ENCODE results near the gene NRCAM.

Gene NRCAM

DNA sequence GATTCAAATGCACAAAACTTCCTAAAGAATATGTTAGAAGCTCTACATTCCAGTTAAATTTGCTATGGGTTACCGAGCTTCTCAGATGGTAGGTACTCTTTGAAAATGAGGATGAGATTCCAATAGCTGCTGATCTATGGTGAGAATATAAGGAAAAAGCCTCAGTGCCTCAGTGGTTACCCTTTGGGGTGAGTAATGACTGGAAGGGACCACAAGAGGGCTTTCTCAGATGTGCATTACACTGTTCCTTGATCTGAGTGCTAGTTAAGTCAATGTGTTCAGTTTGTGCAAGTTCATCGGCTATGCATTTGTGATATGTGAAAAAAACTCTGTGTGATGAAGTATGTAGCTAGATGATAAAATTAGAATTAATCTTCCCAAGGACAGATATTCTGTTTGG is 3.5 kb downstream of the NRCAM start:
- Histone ChIP-seq H3K4me2 (no peak overlapping the region), H3K27me3 (peaks cover 47% of the 10 kb centered on the region), H3K9ac (no peak overlapping the region), H3K27ac (no peak overlapping the region), H3K36me3 (no peaks in the 10 kb centered on the region), H3K4me3 (no peak overlapping the region), H3K4me1 (peaks cover 21% of the 10 kb centered on the region), H4K20me1 (peaks cover 25% of the 10 kb centered on the region), H3K9me3 (no peaks in the 10 kb centered on the region)
- no peak for TF ChIP-seq Cebpa-rat (IDR thresholded peaks at IDR 0.05)

DNA sequence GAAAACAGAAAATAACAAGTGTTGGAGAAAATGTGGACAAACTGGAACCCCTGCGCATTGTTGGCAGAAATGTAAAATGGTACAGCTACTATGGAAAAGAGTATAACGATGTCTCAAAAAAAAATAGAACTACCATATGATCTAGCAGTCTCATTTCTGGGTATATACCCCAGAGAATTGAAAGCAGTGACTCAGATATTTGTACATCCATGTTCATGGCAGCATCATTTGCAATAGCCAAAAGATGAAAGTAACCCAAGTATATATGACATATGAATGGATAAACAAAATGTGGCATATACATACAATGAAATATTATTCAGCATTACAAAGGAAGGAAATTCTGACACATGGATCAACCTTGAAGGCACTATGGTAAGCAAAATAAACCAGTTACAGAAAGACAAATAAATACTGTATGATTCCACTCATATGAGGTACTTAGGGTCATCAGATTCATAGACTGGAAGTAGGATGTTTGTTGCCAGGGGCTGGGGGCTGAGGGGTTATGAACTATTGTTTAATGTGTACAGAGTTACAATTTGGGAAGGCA is 4.9 kb downstream of the NRCAM start:
- Histone ChIP-seq H3K27ac (no peak overlapping the region), H4K20me1 (peaks cover 25% of the 10 kb centered on the region), H3K36me3 (no peaks in the 10 kb centered on the region), H3K27me3 (peaks cover 33% of the 10 kb centered on the region), H3K9ac (no peak overlapping the region), H3K4me2 (no peak overlapping the region), H3K9me3 (no peaks in the 10 kb centered on the region), H3K4me1 (peaks cover 21% of the 10 kb centered on the region), H3K4me3 (no peak overlapping the region)
- no peak for TF ChIP-seq Cebpa-rat (IDR thresholded peaks at IDR 0.05)

DNA sequence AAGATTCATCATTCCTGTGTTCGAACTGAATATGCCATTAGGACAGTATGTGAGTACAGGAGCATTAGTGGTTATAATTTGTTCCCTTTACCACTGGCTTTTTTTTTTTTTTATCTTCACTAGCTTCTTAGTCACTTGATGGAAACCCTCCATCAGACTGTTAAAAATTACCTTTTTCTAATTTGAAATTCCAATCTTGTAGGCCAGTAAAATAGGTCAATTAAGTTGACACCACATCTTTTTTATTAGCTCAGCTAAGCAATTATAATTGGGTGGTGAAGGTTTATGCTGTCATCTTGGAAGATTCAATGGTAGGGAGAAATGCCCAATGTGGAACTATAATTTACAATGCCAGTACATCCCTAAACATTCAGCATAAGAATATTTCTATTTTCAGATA is 6.1 kb downstream of the NRCAM start:
- no peaks in the 10 kb centered on the region for H3K9me3 ChIP-seq
- H3K9ac ChIP-seq = no peak overlapping the region
- TF ChIP-seq Cebpa-rat (IDR thresholded peaks at IDR 0.05) = no peak
- no peak overlapping the region for H3K4me2 ChIP-seq
- peaks cover 14% of the 10 kb centered on the region for H4K20me1 ChIP-seq
- peaks cover 11% of the 10 kb centered on the region for H3K4me1 ChIP-seq
- H3K4me3 ChIP-seq = no peak overlapping the region
- peaks cover 21% of the 10 kb centered on the region for H3K27me3 ChIP-seq
- no peaks in the 10 kb centered on the region for H3K36me3 ChIP-seq
- no peak overlapping the region for H3K27ac ChIP-seq

DNA sequence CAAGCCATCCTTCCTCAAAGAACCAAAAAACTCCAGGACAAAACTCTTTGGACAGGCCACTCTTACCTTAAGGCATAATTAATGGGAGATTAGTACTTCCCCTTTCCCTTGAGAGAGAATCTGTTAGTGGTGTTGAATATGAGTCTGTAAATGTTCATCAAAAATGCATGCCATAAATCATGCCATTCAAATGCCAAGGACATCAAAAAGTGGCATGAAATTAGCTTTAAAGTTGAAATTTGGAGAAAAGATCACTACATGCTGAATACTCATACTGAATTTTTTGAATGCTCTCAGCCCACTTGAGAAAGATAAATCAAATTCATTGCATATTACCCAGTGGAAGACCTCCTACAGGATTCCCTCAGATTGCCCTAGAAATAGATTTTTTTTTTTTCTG is 6.7 kb downstream of the NRCAM start:
- no peaks in the 10 kb centered on the region for H3K36me3 ChIP-seq
- H3K27ac ChIP-seq = no peak overlapping the region
- H3K4me1 ChIP-seq = peaks cover 4% of the 10 kb centered on the region
- no peak for TF ChIP-seq Cebpa-rat (IDR thresholded peaks at IDR 0.05)
- H3K9me3 ChIP-seq = no peaks in the 10 kb centered on the region
- H3K27me3 ChIP-seq = peaks cover 15% of the 10 kb centered on the region
- no peak overlapping the region for H3K9ac ChIP-seq
- H3K4me2 ChIP-seq = no peak overlapping the region
- H3K4me3 ChIP-seq = no peak overlapping the region
- peaks cover 8% of the 10 kb centered on the region; the same call in 1 of the 2 replicates for H4K20me1 ChIP-seq

DNA sequence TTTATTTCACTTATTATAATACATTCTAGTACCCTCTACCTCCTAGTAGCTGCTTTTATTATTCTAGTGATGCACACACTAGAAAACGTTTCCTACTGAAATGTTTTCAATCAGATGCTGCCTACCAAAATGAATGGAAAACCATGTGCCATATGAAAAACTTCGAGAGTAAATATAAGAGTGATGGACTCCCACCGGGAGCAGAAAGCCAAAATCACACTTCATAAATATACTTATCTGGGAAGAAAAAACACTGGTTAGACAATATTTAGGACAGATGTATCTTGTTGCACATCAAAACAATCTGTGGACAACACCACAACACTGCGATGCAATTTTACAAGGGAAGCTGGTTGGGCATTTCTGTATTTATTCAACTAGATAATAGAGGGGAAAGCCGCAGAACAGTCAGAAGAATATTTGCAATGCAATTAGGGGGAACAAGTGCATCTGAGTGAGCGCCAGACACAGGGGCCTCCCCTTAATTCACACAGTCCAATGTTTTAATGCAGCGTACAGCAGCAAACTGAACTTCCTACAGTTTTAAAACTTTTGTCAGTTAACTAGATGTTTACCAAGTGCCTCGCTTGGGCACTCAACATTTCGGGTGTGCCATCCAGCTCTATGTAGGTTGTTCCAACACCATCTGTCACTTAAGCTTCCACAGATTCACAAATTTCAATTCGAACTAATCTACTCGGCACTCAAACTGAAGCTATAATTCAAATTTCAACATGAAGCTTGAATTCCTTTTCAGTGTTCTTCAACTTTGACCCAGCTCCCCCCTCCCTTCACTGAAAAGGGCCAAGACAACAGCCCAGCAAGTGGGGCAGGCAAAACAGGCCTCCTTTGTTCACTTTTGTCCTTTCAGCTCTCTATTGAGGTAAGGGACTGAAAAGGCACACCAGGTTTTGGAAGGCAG is 7.4 kb downstream of the NRCAM start:
- Histone ChIP-seq H3K4me2 (no peak overlapping the region), H3K27me3 (peaks cover 8% of the 10 kb centered on the region), H3K9me3 (no peaks in the 10 kb centered on the region), H3K9ac (no peak overlapping the region), H4K20me1 (peaks cover under 1% of the 10 kb centered on the region; the same call in 1 of the 2 replicates), H3K4me3 (no peak overlapping the region), H3K4me1 (no peaks in the 10 kb centered on the region), H3K27ac (no peak overlapping the region), H3K36me3 (no peaks in the 10 kb centered on the region)
- no peak for TF ChIP-seq Cebpa-rat (IDR thresholded peaks at IDR 0.05)

DNA sequence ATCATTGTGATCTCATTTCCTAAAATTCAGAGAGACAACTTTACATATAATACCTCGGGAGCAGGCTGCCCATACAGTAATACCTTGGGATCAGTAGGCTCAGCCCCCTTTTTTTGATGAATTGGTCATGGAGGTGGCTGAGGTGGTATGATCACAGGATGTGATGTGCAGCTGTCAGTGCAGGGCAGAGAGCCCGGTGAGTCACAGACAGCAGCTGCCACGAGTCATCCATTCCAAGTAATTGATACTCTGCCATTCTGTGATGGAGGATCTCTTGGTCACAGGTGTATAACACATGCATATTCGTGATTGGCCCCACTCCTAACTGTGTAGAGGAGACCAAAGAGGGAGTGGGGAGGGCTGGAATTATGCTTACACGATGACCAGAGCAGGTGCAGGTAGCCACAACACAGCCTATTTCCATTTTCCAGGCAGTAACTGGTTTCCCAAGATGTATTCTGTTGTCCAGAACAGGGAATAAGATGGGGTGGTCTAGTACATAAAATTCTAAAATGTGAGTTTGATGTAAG is 14.1 kb downstream of the NRCAM start:
- no peaks in the 10 kb centered on the region for H3K9me3 ChIP-seq
- no peak overlapping the region for H3K9ac ChIP-seq
- no peaks in the 10 kb centered on the region for H3K27me3 ChIP-seq
- no peak overlapping the region for H3K4me2 ChIP-seq
- H3K4me1 ChIP-seq = no peaks in the 10 kb centered on the region
- no peak overlapping the region for H3K27ac ChIP-seq
- H4K20me1 ChIP-seq = no peaks in the 10 kb centered on the region
- H3K4me3 ChIP-seq = no peak overlapping the region
- TF ChIP-seq Cebpa-rat (IDR thresholded peaks at IDR 0.05) = no peak
- H3K36me3 ChIP-seq = no peaks in the 10 kb centered on the region

DNA sequence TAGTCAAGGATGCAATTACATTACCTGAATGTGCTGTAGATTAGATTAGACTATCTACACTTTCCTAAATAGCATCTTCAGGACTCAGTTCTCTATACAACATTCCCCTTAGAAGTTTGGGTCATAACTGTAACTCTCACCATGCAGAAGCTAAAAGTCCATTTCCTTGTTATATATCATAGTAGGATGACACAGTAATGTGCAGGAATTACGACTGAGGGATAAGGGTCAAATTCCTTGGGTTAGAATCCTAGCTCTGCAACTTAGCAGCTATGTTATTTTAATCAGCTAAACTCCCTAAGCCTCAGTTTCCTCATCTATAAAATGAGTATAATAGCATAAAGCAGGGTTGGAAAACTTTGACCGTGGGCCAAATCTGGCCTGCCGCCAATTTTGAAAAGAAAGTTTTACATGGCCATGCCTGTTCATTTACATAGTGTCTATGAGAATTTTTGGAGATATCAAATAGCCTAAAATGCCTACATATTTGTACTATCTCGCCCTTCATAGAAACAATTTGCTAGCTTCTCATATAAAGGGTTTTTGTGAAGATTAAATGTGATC is 14.8 kb downstream of the NRCAM start:
- H3K27ac ChIP-seq = no peak overlapping the region
- TF ChIP-seq Cebpa-rat (IDR thresholded peaks at IDR 0.05) = no peak
- H3K4me2 ChIP-seq = no peak overlapping the region
- H3K36me3 ChIP-seq = no peaks in the 10 kb centered on the region
- no peak overlapping the region for H3K9ac ChIP-seq
- H3K9me3 ChIP-seq = no peaks in the 10 kb centered on the region
- no peaks in the 10 kb centered on the region for H4K20me1 ChIP-seq
- no peak overlapping the region for H3K4me3 ChIP-seq
- H3K4me1 ChIP-seq = no peaks in the 10 kb centered on the region
- H3K27me3 ChIP-seq = no peaks in the 10 kb centered on the region

DNA sequence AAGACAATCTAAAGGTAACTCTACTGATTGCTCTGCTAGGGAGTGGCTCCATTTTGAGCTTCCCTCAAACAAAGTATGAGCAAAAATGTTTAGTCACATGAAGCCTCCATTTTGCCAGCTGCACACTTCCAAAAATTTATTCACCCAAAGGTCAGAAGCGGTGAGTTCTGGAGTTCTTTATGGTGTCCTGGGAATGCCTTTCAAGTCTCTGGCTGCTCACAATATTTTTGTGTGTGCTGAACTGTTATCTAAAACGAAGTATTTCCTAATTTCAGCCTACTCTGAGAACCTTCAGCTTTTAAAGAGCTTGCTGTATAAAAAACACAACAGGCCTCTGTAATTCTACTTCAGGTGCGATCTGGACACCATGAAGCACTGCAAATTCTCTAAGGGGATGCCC is 15.6 kb downstream of the NRCAM start:
- Histone ChIP-seq H4K20me1 (no peaks in the 10 kb centered on the region), H3K9me3 (no peaks in the 10 kb centered on the region), H3K27ac (no peak overlapping the region), H3K27me3 (no peaks in the 10 kb centered on the region), H3K36me3 (no peaks in the 10 kb centered on the region), H3K4me2 (no peak overlapping the region), H3K4me1 (no peaks in the 10 kb centered on the region), H3K4me3 (no peak overlapping the region), H3K9ac (no peak overlapping the region)
- TF ChIP-seq Cebpa-rat (IDR thresholded peaks at IDR 0.05) = no peak

DNA sequence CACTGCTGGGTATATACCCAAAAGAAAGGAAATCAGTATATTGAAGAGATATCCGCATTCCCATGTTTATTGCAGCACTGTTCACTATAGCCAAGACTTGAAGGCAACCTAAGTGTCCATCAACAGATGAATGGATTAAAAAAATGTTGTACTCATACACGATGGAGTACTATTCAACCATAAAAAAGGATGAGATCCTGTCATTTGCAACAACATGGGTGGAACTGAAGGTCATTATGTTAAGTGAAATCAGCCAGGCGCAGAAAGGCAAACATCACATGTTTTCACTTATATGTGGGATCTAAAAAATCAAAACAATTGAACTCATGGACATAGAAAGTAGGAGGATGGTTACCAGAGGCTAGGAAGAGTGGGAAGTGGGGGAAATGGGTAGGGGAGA is 19.3 kb downstream of the NRCAM start:
- no peak overlapping the region for H3K4me3 ChIP-seq
- no peak for TF ChIP-seq Cebpa-rat (IDR thresholded peaks at IDR 0.05)
- H4K20me1 ChIP-seq = no peaks in the 10 kb centered on the region
- H3K4me1 ChIP-seq = no peaks in the 10 kb centered on the region
- H3K27me3 ChIP-seq = no peaks in the 10 kb centered on the region
- H3K36me3 ChIP-seq = no peaks in the 10 kb centered on the region
- no peak overlapping the region for H3K27ac ChIP-seq
- no peaks in the 10 kb centered on the region for H3K9me3 ChIP-seq
- no peak overlapping the region for H3K9ac ChIP-seq
- no peak overlapping the region for H3K4me2 ChIP-seq

DNA sequence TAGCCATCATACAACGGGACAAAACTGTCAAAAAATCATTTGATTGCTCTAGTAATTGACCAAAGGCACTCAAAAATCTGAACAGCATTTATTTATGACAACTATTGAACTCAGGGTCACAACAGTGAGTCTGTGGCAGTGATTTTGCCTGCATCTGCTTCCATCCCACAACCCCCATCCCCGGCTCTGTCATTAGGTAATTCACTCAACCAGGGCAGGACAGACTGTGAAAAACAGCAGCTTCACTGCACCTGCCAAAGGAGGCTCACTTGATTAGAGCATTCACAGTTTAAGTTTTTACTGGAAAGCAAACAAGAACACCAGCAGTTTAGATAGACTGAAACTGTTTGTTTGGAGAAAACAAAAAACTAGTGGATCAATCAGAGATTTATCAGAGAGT is 22.2 kb downstream of the NRCAM start:
- no peak for TF ChIP-seq Cebpa-rat (IDR thresholded peaks at IDR 0.05)
- Histone ChIP-seq H4K20me1 (no peaks in the 10 kb centered on the region), H3K4me1 (no peaks in the 10 kb centered on the region), H3K36me3 (no peaks in the 10 kb centered on the region), H3K4me3 (no peak overlapping the region), H3K9ac (no peak overlapping the region), H3K27me3 (no peaks in the 10 kb centered on the region), H3K27ac (no peak overlapping the region), H3K9me3 (no peaks in the 10 kb centered on the region), H3K4me2 (no peak overlapping the region)

All from BLaER1 (cell line).